ENCODE results near the gene FEM1B. TPM values are rescaled to one million over a fixed set of nuclear protein-coding genes. Genes with fewer than 3 reads are reported as not detected.
A peak's percentile ranks its signal among the peaks of the same experiment; 100 is the strongest.

FEM1B gene
- total RNA-seq, 1 donor from 2014 or later, result 54.2 TPM

- Mint-ChIP-seq H3K27me3 (peaks cover 1% of the 10 kb centered on the region), H3K4me3 (no peak overlapping the region), H3K4me1 (ENCODE audit: unreplicated experiment) (peaks cover 26% of the 10 kb centered on the region), H3K27ac (no peak overlapping the region), H3K36me3 (no peaks in the 10 kb centered on the region), H3K9me3 (no peaks in the 10 kb centered on the region)
- TF ChIP-seq, protein P1, sequence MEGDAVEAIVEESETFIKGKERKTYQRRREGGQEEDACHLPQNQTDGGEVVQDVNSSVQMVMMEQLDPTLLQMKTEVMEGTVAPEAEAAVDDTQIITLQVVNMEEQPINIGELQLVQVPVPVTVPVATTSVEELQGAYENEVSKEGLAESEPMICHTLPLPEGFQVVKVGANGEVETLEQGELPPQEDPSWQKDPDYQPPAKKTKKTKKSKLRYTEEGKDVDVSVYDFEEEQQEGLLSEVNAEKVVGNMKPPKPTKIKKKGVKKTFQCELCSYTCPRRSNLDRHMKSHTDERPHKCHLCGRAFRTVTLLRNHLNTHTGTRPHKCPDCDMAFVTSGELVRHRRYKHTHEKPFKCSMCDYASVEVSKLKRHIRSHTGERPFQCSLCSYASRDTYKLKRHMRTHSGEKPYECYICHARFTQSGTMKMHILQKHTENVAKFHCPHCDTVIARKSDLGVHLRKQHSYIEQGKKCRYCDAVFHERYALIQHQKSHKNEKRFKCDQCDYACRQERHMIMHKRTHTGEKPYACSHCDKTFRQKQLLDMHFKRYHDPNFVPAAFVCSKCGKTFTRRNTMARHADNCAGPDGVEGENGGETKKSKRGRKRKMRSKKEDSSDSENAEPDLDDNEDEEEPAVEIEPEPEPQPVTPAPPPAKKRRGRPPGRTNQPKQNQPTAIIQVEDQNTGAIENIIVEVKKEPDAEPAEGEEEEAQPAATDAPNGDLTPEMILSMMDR (conservative IDR thresholded peaks at IDR 0.05), result no peak
- DNase-seq (ENCODE audit: extremely low spot score, unreplicated experiment), result peak; percentile 48
Measured at GRCh38 chr15:68311464-68311835, 33.9 kb downstream of the FEM1B start.

DNA sequence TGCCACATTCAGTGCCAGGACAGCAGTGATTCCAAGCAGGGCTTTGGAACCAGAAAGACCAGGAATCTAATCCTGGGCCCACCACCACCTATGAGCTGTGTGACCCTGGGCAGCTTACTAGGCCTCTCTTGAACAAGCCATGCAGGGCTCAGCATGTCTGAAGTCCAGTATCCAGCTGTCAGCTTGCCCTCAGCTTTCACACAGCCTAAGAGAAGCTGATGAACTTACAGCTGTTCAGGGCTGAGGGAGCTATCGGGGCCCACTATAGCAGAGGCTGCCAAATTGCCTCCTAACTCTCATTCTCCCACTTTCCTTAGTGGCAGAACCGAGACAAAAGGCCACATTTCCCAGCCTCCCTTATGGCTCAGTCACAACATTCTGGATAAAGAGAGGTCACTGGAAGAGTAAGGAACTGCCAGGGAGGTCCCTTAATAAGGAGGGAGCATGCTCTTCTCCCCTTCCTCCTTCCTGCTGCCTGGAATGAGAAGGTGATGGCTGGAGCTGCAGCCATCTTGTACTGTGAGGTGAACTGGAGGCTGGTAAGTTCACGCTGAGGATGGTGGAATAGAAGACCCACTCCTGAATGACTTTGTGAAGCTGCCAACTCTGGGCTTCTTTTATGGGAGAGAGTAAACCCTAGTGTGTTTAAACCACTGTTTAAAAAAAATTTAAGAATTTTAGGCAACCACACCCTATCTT lies 34.5 kb downstream of the FEM1B start:
- TF ChIP-seq, protein P1 (conservative IDR thresholded peaks at IDR 0.05), result no peak
- Mint-ChIP-seq H3K27ac (no peak overlapping the region), H3K9me3 (no peaks in the 10 kb centered on the region), H3K27me3 (peaks cover 5% of the 10 kb centered on the region), H3K4me3 (no peak overlapping the region), H3K36me3 (no peaks in the 10 kb centered on the region), H3K4me1 (ENCODE audit: unreplicated experiment) (peaks cover 20% of the 10 kb centered on the region)
- DNase-seq (ENCODE audit: extremely low spot score, unreplicated experiment), result peak; percentile 37

- Mint-ChIP-seq H3K9me3 (no peaks in the 10 kb centered on the region), H3K36me3 (no peaks in the 10 kb centered on the region), H3K4me1 (ENCODE audit: unreplicated experiment) (peaks cover 20% of the 10 kb centered on the region), H3K27me3 (peaks cover 5% of the 10 kb centered on the region), H3K4me3 (no peak overlapping the region), H3K27ac (no peak overlapping the region)
- DNase-seq (ENCODE audit: extremely low spot score, unreplicated experiment), result peak; percentile 60
- TF ChIP-seq, protein P1 (conservative IDR thresholded peaks at IDR 0.05), result no peak
Measured at GRCh38 chr15:68312701-68313204, 35.2 kb downstream of the FEM1B start.

- no peaks in the 10 kb centered on the region for H3K9me3 Mint-ChIP-seq
- DNase-seq (ENCODE audit: extremely low spot score, unreplicated experiment), result peak; percentile 60
- no peak overlapping the region for H3K27ac Mint-ChIP-seq
- no peaks in the 10 kb centered on the region for H3K36me3 Mint-ChIP-seq
- TF ChIP-seq, protein P1 (conservative IDR thresholded peaks at IDR 0.05), result no peak
- no peak overlapping the region for H3K4me3 Mint-ChIP-seq
- H3K4me1 Mint-ChIP-seq (ENCODE audit: unreplicated experiment), result peaks cover 20% of the 10 kb centered on the region
- H3K27me3 Mint-ChIP-seq, result peaks cover 5% of the 10 kb centered on the region
Measured at GRCh38 chr15:68313501-68314410, 36.2 kb downstream of the FEM1B start.

GRCh38 chr15:68314563-68314962 lies 37.0 kb downstream of the FEM1B start:
- Mint-ChIP-seq H3K27ac (no peak overlapping the region), H3K27me3 (peaks cover 5% of the 10 kb centered on the region), H3K4me3 (no peak overlapping the region), H3K4me1 (ENCODE audit: unreplicated experiment) (peaks cover 20% of the 10 kb centered on the region), H3K36me3 (no peaks in the 10 kb centered on the region), H3K9me3 (no peaks in the 10 kb centered on the region)
- TF ChIP-seq, protein P1 (conservative IDR thresholded peaks at IDR 0.05), result no peak
- DNase-seq (ENCODE audit: extremely low spot score, unreplicated experiment), result peak; percentile 54
